ENCODE data around the gene CYP19A1. TPM values are rescaled to one million over a fixed set of nuclear protein-coding genes. Genes with fewer than 3 reads are reported as not detected.
"Not testable (repeated sequence)": the region's sequence is repeated elsewhere in the genome, so short reads cannot be mapped to it uniquely, and the experiment has no call there.

Gene CYP19A1
- total RNA-seq, 1 donor from 2014 or later: 0.07 TPM

GRCh38 chr15:51188791-51189190, 149.6 kb downstream of the CYP19A1 start:
- intact Hi-C loops (cut with micrococcal nuclease): not testable (repeated sequence)

- intact Hi-C loops (cut with micrococcal nuclease): no loop called here
These were observed 151.5 kb downstream of the CYP19A1 start for GRCh38 chr15:51186891-51187290.

DNA sequence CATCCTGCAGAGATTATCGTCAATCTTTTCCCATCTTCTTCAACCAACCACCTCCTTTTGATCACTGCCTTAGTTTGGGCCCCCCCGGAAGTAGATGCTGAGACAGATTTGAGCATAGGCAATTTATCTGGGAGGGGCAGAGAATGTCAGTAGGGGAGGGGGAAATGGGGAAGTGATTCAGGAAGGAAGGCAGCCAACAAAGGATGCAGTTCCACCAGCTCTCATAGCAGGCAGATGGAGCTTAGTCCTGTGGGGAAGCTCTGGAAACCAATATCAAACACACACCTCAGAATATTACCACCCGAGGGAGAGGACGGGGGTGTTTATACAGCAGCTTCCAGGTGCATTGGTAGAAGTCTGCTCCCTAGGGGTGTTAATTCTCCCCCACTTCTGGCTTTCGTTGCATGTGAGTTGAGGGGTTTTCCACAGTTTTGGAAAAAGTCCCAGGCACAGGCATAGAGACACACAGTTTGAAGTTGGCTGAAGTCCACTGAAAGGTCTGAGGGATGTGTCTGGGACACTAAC, 152.2 kb downstream of the CYP19A1 start:
- intact Hi-C loops (cut with micrococcal nuclease): no loop called here

- intact Hi-C loops (cut with micrococcal nuclease): no loop called here
These were observed 152.9 kb downstream of the CYP19A1 start for GRCh38 chr15:51185213-51186159.

GRCh38 chr15:51184627-51185026, 153.8 kb downstream of the CYP19A1 start:
- intact Hi-C loops (cut with micrococcal nuclease): no loop called here

- intact Hi-C loops (cut with micrococcal nuclease): no loop called here
These were observed 155.3 kb downstream of the CYP19A1 start for GRCh38 chr15:51183076-51183475.

- intact Hi-C loops (cut with micrococcal nuclease): no loop called here
These were observed 156.5 kb downstream of the CYP19A1 start for GRCh38 chr15:51181905-51182304.

DNA sequence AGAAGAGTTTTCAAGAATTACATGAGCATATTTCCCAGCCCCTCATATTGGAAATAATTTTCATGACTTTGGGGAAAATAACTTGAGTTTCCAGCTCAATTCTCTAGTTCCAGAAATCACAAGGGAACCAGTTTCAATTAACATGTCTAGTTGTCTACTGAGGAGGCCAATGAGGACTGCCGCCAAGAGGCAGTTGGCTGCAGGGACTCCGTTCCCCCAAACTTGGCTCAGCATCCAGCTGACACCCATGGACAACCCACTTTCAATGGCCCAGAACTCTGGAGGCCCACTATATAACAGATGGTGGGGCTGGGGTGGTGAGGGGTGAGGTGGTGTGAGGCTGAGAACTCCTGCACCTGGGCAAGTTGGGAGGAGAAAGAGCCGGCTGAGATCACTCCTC, 157.2 kb downstream of the CYP19A1 start:
- intact Hi-C loops (cut with micrococcal nuclease): no loop called here

DNA sequence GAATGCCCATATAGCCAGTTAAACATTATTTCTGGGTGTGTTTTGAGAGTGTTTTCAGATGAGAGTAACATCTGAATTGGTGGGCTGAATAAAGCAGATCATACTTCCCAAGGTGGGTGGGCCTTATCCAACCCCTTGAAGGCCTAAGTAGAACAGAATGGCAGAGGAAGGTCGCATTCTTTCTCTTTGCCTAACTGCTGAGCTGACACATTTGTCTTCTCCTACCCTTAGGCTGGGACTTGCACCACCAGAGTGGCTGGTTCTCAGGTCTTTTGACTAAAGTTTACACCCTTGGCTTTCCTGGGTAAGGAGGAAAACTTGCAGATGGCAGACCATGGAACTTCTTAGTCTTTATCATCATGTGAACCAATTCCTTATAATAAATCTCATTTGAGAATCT, 157.9 kb downstream of the CYP19A1 start:
- intact Hi-C loops (cut with micrococcal nuclease): no loop called here

- intact Hi-C loops (cut with micrococcal nuclease): no loop called here
These were observed 158.4 kb downstream of the CYP19A1 start for GRCh38 chr15:51180011-51180410.

DNA sequence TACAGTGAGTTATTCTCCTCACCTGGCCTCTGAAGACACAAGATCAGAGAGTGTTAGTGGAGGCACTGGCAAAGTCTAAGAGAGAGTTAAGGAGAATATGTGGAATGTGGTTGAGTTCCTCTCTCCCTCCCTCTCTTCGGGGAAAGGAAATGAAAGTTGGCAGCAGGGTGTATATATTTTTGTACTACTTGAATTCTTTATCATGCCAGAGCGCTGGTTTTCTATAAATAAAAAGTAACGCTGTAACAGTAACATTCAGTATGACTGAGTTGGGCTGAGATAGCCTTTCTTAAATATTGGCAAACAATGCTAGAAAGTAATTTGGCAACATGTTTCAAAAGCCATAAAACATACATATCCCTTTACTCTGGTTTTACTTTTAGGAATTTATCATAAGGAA, 166.2 kb downstream of the CYP19A1 start:
- intact Hi-C loops (cut with micrococcal nuclease): no loop called here

DNA sequence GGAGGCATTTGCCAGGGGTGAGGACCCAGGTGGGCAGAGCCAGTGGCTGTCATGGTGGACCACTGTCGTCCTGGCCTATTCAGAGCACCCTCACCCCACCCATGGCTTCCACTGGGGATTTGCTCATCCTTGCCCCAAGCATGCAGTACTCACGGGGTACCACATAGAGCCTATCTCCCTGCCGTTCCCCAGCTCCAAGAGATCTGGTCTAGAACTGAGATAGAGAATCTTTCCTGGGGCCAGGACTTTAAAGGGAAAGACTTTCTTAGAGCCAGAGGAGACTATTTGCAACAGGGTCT, 166.8 kb downstream of the CYP19A1 start:
- intact Hi-C loops (cut with micrococcal nuclease): no loop called here

- intact Hi-C loops (cut with micrococcal nuclease): no loop called here
These were observed 167.3 kb downstream of the CYP19A1 start for GRCh38 chr15:51170882-51171633.

- intact Hi-C loops (cut with micrococcal nuclease): no loop called here
These were observed 169.7 kb downstream of the CYP19A1 start for GRCh38 chr15:51168700-51169099.

- intact Hi-C loops (cut with micrococcal nuclease): loop anchor here (1.0 to 2.0 kb wide), 5 partner anchors 28 to 613 kb away; no protein-coding TSS in a partner anchor
These were observed 174.6 kb downstream of the CYP19A1 start for GRCh38 chr15:51163843-51164242.

- intact Hi-C loops (cut with micrococcal nuclease): loop anchor here (1.0 to 2.0 kb wide), 5 partner anchors 29 to 614 kb away; no protein-coding TSS in a partner anchor
These were observed 175.3 kb downstream of the CYP19A1 start for GRCh38 chr15:51162865-51163762.

- intact Hi-C loops (cut with micrococcal nuclease): loop anchor here (2.0 kb wide), 1 partner anchor 615 kb away; no protein-coding TSS in a partner anchor
These were observed 176.7 kb downstream of the CYP19A1 start for GRCh38 chr15:51161491-51162220.

- intact Hi-C loops (cut with micrococcal nuclease): no loop called here
These were observed 177.9 kb downstream of the CYP19A1 start for GRCh38 chr15:51160484-51160883.
